Measurements from ENCODE around the gene WNT11. TPM values are rescaled to one million over a fixed set of nuclear protein-coding genes. Genes with fewer than 3 reads are reported as not detected.

Gene WNT11
- total RNA-seq, 4 donors from 2014 or later, result 27.7 to 56.2 (median 34.0) TPM

DNA sequence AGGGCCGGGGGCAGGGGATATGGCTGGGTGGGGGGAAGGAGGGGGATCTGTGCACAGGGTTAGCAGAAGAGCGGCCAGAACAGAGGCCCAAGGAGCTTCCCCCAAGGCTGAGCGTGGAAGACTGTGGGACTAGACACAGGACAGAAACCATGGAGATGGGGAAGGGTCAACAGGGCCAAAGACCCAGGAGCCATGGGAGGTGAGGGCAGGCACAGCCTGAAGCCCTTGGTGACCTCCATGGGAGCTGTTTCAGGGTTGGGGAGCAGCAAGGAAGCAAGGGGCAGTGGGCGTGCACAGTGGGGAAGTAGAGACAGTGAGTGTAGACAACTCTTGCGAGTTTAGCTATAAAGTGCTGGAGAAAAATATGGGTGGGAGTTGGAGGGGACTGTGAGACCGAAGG lies 56.6 kb downstream of the WNT11 start:
- TF ChIP-seq, protein P1, sequence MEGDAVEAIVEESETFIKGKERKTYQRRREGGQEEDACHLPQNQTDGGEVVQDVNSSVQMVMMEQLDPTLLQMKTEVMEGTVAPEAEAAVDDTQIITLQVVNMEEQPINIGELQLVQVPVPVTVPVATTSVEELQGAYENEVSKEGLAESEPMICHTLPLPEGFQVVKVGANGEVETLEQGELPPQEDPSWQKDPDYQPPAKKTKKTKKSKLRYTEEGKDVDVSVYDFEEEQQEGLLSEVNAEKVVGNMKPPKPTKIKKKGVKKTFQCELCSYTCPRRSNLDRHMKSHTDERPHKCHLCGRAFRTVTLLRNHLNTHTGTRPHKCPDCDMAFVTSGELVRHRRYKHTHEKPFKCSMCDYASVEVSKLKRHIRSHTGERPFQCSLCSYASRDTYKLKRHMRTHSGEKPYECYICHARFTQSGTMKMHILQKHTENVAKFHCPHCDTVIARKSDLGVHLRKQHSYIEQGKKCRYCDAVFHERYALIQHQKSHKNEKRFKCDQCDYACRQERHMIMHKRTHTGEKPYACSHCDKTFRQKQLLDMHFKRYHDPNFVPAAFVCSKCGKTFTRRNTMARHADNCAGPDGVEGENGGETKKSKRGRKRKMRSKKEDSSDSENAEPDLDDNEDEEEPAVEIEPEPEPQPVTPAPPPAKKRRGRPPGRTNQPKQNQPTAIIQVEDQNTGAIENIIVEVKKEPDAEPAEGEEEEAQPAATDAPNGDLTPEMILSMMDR (IDR thresholded peaks at IDR 0.05; ENCODE audit: low read depth), result no peak

DNA sequence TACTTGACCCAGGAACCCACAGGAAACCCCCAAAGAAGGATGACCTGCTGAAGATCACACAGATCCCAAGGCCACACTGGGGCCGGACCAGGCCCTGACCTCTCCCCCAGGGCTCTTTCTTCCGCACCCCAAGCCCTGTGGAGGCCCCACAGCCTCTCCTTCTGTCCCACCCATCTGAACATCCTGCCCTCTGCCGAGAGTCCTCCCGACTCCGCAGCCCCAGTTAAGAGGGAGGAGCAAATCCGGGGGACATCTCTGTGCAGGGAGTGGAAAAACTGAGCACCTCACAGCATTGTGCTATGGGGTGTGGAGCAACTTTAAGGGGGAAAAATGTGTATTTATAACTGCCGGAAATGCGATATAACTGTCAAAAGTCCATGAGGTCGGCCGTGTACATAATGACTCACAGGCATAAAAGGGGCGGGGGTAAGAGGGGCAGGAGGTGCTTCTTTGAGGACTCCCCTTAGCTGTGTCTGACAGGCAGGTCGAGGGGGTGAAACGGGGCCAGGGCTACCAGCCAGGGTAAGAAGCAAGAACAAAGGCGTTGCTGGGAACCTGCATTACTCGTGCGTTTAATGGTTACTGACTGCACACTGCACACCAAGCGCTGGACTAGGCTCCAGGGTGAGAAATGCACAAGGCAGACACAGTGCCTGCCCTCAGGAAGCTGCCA lies 57.2 kb downstream of the WNT11 start:
- TF ChIP-seq, protein P1 (IDR thresholded peaks at IDR 0.05; ENCODE audit: low read depth), result no peak

DNA sequence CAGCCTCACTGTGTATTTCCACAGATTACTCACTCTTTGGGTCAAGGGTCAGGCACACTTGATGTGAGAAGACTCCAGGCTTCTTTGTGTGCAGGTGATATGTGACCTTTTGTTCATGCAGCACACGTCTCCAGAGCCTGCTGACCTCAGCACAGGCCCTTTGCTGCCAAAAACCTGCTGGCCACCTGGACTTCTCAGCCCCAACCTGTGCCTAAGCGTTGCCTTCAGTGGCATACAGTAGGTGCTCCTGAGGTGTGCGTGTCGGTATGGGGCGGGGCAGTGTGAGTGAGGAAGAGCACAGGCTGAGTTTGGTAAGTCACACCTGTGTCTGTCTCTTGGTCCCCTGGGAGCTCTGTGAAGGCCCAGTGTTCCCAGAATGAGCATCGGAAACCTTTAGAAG lies 58.1 kb downstream of the WNT11 start:
- TF ChIP-seq, protein P1 (IDR thresholded peaks at IDR 0.05; ENCODE audit: low read depth), result no peak

DNA sequence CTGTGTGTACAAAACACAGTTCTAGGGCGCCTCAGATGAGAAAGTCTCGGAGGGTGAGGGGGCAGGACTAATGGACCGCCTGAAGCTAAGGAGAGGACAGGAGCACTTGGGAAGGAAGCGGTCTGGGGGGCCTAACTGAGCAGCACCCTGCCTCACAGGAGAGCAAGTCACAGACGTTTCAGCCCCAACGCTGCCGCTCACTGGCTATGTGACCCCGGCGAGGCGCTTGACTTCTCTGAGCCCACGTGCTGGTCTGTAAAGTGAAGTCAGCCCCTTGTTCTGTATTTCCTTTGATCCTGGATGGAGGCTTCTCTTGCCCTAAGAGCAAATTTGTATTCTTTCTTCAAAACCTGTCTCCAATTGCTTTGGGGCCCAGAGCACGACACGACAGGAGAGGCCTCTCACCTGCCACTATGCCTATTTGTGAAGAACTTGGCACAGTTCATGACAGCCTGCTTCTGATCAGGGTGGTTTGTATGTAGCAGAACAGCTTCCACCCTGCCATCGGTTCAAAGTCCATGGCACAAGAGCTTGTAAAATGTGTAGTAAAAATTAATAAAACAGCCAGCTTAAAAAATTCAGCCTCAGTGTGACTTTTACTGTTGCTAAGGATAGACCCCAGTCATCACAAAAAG lies 59.1 kb downstream of the WNT11 start:
- TF ChIP-seq, protein P1 (IDR thresholded peaks at IDR 0.05; ENCODE audit: low read depth), result no peak

DNA sequence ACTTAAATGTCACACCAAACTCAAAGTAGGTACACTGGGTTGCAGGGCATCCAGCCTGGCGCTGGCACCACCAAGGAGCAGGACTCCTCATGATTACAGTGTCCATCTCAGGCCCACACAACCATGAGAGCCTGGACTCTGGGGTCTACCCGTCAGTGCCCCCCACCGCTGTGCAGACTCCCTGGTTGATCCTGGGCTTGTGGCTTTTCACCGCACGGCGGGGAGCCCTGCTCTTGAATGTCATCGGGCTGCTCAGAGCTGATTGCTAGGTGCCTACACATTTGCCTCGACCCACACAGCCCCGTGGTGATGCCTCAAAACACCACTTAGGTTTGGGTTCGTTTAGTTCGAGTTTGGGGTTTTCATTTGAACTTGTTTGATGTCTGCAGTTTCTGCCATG lies 63.0 kb downstream of the WNT11 start:
- TF ChIP-seq, protein P1 (IDR thresholded peaks at IDR 0.05; ENCODE audit: low read depth), result no peak

DNA sequence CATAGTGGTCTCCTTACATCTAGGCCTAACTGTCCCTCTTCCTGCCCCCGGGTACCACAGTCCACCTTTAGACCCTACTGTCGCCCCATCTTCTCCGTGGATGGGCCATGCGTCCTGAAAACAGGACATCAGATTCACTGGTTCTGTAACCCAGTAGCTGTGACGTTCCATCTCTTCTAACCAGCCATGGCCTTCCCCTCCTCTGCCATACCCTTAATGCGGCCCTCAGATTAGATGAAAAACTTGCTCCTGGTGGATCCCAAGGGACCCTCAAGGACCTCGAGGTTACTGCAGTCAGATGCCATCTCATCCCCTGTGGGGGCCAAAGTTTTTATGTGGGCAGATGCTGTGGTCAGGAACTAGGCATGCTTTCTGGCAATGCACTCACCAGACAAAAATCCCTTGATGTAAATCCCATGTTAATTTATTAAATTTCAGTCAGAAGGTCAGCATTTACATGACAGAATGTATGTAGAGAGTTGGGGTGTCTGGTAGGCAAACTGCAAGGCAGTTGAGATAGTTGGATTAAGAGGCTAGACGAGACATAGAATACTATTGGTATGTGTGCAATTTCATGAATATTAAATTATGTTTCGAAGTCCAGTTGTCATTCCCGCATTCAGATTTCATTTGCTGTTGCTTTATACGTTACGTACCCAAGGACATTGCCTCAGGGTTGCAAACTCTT lies 64.3 kb downstream of the WNT11 start:
- TF ChIP-seq, protein P1 (IDR thresholded peaks at IDR 0.05; ENCODE audit: low read depth), result no peak

DNA sequence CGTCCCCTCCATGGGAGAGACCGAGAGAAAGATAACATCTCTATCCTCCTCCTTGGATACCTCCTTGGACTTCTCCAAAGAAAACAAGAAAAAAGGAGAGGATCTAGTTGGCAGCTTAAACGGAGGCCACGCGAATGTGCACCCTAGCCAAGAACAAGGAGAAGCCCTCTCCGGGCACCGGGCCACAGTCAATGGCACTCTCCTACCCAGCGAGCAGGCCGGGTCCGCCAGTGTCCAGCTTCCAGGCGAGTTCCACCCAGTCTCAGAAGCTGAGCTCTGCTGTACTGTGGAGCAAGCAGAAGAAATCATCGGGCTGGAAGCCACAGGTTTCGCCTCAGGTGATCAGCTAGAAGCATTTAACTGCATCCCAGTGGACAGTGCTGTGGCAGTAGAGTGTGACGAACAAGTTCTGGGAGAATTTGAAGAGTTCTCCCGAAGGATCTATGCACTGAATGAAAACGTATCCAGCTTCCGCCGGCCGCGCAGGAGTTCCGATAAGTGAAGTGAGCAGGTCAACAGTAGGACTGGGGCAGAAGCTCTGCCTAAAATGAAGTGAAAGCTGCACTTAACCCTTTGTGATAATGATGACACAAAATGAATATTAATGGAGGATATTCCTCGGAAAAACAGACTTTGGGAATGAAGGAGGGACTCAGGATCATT lies 65.3 kb downstream of the WNT11 start:
- TF ChIP-seq, protein P1 (IDR thresholded peaks at IDR 0.05; ENCODE audit: low read depth), result no peak

Data from subcutaneous adipose tissue (tissue), 4 donors.